ENCODE data around the gene DTWD2.
"Not testable (repeated sequence)": the region's sequence is repeated elsewhere in the genome, so short reads cannot be mapped to it uniquely, and the experiment has no call there.

The DTWD2 gene

DNA sequence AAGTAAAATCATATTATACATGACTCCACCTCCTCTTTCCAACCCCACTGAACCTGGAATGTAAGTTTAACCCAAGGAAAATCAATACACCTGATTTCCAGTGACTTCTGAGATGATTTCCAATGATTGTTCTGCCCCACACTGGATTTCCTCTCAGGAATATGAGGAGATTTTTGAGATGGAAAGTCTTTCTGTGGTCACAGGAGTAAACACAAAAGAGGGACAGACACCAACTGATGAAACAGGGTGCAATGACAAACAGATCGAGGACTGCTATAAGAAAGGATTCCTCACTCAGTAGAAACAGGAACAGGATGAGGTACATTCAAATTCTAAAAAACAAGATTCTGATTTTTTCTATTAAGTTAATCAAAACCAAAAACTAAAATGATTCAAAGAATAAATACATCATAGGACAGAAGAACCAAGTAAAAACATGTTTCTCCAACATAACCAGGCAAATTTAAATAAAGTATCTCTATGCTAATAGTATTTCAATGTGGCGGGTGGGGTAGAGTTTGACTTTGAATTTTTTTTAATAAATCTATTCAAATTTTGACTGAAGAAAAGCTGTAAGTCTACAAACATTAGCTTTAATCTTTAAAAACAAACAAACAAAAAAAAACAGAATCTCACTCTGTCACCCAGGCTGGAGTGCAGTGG, 42.1 kb downstream of the DTWD2 start:
- DNase-seq: no peak

DNA sequence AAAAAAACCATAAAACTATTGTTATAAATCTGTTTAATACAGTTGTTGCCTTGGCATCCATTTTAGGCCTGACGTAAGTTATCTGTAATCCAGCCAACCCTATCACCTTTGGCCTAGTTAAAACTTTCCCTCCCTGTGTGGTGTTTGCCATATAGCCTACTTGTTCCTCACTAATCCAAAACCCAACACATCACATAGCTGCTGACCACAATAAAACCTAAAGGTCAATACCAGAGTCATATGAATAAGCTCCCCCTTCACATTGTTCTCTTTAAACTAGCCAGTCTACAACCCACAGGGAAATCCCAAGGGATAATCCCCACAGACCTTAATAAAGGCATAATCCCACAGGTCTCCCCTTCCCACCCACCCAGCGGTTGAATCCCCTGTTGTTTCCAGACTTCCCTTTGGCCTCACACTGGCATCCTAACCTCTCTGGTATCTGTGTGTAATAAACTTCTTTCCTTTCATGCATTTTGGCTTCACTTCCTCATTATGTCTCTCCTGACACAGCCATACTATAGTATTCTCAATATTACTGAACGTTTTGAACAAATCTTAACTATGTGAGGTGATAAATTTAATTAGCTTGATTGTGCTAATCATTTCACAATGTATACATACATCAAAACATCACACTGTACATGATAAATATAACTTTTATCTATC, 50.8 kb downstream of the DTWD2 start:
- no peak for DNase-seq

DNA sequence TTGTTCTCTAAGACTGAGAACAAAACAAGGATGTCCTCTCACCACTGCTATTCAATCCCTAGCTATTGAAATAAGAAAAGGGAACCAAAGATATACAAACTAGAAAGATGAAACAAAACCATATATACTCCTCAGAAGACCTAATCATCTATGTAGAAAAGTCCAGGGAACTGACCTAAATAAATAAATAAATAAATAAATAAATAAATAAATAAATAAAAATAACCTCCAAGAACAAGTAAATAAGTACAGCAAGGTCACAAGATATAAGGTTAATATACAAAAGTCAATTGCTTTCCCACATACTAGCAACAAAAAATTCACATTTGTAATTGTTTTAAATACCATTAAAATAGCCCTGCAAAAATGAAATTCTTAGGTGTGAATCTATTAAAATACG, 54.6 kb downstream of the DTWD2 start:
- DNase-seq: no peak

DNA sequence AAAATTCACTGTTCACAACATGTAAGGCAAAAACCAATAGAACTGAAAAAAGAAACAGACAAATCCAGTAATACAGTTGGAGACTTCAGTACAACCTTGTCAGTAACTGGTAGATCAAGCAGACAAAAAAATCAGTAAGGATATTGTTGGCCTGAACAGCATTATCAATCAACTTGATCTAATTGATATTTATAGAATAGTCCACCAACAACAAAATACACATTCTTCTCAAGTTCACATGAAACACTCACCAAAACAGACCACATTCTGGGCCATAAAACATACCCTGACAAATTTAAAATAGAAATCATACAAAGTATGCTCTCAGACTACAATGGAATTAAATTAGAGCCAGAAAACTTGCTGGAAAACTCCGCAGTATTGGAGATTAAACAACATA, 56.8 kb downstream of the DTWD2 start:
- no peak for DNase-seq

DNA sequence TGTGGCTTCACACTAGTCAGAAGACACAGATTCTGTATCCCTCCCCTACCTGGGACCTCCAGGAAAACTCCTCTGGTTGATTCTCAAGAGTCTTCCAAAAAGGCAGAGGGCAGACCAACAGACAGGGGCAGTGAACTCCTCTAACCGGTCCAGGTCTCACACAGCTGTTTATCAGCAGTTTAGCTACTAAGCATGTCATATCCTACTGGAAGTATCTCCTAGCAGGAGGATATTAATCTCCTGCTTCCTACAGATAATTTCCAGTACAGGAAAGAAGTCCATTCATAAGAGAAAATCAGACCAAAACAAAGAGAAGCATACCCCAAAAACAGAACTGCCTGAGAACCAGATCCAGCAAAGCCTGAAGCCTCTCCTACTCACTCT, 64.3 kb downstream of the DTWD2 start:
- no peak for DNase-seq

DNA sequence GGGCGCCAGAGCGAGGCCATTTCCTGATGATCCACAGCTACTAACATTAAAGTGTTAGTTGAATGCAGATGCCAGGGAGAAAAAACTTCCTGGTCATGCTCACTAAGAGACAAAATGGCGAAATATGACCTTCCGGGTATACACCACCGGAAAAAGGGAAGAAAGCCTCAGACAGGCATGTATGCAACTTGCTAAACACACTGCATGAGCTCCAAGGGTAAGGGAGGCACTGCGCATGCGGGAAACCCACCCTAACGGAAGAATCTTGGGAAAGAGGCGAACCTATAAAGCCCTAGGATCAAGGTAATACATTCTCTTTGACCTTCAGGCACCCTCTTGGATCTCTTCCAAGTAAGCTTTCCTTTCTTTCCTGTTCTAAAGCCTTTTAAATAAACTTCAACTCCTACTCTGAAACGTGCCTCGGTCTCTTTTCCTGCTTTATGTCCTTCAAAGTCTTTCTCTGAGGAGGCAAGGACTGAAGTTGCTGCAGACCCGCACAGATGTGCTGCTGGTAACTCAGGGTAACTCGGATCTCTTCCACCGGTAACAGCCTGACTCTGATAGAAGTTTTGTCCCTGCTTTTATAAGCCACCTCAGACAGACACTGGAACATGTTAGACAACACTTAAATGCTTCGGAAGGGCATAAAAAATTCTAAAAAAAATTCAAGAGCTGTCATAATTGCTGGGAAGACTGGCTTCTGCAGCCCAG, 64.9 kb downstream of the DTWD2 start:
- DNase-seq: no peak

DNA sequence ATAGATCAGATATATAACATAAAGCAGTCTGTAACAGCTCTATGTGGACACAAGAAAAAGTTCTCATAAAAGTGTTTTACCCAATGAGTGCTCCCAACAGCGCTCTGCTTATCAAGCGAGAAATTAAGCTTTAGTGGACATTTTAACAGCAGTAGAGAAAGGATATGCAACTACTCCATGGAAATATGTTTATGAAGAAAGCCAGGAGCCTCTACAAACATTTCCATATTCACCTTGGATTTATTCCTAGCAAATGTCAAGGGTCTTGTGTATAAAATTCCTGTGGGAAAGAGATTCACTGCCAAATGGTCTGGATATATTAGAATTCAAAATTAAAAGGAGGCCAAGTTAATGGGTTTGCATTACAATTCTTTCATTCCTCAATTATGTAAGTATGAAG, 66.5 kb downstream of the DTWD2 start:
- DNase-seq: no peak

DNA sequence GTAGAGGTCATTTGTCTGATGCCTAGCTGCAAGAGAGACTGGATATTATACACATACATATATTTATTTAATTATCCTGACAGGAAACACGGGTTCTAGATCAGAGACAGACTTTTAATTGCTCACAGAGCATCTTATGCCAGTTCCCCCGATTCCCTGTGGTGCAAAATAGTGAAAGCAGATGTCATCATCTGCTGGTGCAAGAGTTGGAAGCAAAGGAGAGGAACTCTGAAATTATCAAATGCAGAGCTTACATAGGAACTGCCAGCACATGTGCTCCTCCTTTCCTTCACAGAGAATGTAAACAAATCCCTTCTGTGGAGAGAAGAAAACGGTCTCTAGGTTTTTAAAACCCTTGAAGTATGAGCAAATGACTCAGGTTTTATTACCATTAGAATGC, 69.3 kb downstream of the DTWD2 start:
- no peak for DNase-seq

DNA sequence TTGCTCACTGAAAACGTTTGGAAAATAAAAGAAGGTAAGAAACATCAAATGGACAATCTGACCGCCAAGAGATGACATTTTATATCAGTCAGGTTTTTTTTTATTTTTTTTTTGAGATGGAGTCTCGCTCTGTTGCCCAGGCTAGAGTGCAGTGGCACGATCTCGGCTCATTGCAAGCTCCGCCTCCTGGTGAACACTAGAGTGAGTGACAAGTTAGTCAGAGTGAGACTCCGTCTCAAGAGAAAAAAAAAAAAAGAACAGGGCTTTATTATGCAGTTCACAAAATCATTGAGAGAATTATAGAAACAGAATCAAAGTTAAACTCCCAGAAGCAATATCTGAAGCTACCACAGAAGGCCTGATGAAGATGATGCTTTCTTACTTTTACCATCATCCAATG, 70.1 kb downstream of the DTWD2 start:
- DNase-seq: no peak

DNA sequence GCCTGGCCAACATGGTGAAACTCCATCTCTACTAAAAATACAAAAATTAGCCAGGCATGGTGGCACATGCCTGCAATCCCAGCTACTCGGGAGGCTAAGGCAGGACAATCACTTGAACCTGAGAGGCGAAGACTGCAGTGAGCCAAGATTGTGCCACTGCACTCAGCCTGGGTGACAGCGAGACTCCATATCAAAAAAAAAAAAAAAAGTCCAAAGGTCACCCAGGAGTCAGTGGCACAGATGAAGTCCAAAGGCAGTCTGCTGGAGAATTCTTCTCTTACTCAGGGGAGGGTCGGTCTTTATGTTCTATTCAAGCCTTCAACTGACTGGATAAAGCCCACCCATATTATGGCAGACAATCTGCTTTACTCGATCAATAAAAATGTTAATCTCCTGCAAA, 80.8 kb downstream of the DTWD2 start:
- DNase-seq: not testable (repeated sequence)

DNA sequence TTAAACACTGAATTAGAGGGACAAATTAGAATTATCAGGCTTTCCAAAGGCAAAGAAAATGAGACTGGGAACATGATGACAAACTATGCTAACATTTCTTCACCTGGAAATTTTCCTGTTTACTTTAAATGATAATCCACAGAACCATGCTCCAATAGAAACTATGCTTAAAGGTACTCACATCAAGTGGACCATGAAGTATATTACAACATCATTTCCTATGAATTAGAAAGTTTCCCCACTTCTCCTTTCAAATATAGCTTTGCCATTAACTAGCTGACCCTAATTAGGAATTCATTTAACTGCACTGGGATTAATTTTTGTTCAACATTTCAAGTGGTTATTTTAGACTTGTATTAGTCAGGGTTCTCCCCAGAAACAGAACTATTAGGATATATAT, 81.4 kb downstream of the DTWD2 start:
- DNase-seq: no peak

DNA sequence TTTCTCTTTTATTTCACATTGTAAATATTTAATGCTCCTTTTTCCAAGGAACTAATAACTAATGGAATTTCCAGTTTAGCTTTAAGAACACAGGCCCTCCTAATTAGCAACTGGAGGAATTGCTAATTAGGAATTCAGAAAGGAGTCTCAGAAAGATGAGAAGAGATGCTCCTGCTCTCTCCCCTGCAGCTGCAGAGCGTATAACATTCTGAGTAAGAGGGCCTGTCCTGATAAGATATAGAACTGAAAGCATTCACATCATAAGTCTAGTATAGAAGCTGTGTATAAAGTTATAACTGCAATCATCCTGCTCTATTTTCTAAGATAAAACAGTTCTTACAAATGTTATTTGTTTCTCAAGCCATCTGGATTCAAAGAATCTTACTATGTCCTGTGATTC, 83.2 kb downstream of the DTWD2 start:
- no peak for DNase-seq

DNA sequence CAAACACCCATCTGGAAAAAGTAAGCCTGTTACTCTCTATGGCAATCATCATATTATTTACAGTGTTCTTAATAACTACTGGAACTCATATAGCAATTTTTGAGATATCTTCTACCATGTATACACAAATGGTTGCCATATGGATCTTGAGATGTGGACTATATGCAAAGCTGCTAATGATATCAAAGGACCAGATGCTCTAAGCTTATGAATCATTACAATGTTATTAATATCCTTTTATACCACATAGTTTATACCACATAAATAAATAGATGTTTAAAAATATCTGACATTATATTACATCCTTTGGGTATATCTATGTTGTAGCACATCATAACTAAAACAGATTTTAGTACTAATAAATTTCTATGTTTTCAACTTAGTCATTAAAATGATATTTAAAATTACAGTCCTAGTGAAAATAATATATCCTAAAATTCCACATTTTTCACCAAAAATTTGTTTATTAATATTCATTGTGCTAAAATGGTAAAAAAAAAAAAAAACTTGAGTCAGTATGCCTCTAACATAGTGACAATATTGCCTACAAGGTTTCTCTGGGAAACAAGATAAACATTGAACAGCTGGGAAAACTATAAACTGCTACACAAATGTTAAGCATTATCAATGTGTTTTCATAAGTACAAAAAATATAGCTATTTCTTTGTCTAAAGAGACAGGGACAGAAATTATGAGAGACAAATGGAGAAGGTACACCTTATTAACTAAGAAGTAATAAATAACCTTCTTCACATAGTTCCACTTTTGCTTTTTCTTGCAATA, 85.5 kb downstream of the DTWD2 start:
- no peak for DNase-seq

DNA sequence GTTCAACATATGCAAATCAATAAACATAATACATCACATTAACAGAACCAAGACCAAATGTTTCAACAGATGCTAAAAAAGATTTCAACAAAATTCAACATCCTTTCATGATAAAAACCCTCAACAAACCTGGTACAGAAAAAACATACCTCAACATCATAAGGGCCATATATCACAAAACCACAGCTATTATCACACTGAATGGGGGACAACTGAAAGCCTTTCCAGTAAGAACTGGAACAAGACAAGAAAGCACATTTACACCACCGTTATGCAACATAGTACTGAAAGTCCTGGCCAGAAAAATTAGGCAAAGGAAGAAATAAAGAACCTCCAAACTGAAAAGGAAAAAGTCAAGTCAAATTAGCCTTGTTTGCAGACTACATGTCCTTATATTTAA, 93.6 kb downstream of the DTWD2 start:
- DNase-seq: no peak

DNA sequence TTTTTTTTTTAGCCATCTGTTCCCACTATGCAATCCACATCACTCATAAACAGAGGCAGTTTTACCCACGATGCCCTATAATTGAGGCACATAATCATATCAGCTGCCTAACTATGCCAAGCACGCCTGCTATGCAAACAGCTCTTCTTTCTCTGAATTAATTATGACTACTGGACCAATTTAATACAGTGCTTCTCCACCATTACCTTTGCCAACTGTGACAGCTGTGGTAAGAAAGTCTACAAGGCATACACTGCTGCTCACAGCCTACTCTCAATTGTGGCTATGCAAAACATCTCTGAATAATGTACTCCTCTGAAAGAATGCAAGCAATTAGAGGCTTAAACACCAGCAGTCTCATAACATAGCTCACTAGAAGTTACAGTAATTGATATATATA, 97.1 kb downstream of the DTWD2 start:
- no peak for DNase-seq

DNA sequence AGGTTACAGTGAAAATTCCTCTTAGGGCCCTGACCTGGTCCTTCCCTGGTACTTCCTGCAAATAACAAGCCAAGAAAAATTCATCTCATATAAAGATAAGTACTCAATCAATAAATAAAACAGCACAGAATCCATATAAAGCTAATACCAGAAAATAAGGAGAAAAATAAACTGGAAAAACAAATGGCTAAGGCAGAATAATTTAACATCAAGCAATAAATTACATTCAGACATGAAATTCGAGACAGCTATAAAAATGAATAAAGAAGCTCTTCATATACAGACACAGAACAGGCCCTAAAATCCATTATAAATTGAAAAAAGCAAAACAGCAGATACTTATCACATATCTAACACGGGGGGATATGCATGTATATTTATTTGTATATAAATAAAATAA, 99.2 kb downstream of the DTWD2 start:
- no peak for DNase-seq

DNA sequence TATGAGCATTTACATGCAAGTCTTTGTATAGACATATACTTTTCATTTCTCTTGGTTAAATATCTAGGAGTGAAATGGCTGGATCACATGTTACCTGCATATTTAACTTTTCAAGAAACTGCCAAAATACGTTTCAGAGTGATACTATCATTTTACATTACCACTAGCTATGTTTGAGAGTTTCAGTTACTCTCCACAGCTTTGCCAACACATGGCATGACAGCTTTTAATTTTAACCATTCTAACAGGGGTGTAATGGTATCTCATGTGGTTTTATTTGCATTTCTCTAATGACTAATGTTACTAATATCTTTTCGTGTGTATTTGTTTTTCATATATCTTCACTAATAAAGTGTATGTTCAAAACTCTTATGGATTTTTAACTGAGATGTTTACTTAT, 99.8 kb downstream of the DTWD2 start:
- DNase-seq: no peak

DNA sequence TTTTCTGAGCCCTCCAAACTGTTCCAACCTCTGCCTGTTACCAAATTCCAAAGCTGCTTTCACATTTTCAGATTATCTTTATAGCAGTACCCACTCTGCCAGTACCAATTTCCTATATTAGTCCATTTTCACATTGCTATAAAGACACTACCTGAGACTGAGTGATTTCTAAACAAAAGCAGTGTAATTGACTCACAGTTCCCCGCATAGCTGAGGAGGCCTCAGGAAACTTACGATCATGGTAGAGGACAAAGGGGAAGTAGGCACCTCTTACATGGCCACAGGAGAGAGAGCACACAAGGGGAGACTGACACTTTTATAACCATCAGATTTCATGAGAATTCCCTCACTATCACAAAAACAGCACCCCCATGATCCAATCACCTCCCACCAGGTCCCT, 105.0 kb downstream of the DTWD2 start:
- DNase-seq: no peak

DNA sequence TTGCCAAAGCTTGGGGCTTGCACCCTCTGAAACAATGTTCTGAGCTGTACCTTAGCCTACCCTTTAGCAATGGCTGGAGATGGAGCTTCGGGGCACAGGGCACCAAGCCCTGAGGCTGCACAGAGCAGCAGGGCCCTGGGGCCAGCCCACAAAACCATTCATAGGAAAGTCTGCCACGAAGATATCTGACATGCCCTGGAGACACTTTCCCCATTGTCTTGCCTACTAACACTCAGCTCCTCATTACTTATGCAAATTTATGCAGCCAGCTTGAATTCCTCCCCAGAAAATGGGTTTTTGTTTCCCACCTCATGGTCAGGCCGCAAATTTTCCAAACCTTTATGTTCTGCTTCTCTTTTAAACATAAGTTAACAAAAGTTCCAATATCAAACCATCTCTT, 105.7 kb downstream of the DTWD2 start:
- no peak for DNase-seq

DNA sequence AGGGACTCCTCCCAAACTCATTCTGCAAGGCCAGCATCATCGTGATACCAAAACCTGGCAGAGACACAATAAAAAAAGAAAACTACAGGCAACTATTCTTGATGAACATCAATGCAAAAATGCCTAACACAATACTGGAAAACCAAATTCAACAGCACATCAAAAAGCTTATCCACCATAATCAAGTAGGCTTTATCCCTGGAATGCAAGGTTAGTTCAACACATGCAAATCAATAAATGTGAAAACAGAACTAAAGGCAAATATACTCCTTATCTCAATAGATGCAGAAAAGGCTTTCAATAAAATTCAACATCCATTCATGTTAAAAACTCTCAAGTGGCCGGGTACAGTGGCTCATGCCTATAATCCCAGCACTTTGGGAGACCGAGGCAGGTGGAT, 111.5 kb downstream of the DTWD2 start:
- not testable (repeated sequence) for DNase-seq

DNA sequence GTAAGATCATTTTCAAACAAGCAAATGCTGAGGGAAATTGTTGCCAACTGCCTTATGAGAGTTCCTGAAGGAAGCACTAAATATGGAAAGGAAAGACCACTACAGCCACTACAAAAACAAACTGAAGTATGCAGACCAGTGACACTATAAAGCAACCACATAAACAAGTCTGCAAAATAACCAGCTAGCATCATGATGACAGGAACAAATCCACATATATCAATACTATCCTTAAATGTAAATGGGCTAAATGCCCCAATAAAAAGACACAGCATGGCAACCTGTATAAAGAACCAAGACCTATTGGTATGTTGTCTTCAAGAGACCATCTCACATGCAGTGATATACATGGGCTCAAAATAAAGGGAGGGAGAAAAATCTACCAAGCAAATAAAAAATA, 113.2 kb downstream of the DTWD2 start:
- no peak for DNase-seq

DNA sequence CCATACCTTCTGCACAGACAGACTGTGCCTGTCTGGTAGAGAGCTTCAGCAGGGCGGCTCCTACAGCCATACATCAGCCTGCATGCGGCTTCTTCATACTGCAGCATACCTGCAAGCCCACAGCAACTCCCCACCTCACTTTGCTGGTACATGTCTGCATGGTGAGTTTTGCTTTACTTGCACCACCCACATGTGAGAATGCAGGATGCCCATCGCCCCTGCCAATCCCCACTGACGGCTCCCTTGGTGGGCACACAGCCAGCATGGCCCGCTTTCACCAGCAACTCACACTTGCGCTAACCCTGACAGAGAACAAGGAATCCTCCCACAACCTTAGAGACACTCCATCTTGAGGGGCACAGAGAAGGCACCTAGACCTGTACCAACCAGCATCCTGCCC, 114.9 kb downstream of the DTWD2 start:
- no peak for DNase-seq

DNA sequence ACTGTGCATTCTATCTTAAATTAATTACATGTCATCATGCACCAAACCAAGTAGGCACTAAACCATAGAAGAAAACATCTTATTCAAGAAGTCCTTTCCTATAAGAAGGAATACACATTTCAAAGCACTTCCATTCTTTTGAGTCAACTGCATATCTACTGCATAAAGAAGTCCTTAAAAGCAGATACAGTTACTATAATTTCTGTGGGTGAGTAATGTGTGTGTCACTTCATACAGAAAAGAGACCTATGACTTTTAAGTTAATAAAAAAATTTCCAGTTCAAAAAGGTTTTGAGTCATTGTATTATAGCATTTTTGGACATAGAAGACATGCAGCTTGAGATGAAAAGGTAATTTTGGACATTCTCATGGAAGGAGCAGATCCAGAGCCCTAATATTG, 125.0 kb downstream of the DTWD2 start:
- DNase-seq: no peak

DNA sequence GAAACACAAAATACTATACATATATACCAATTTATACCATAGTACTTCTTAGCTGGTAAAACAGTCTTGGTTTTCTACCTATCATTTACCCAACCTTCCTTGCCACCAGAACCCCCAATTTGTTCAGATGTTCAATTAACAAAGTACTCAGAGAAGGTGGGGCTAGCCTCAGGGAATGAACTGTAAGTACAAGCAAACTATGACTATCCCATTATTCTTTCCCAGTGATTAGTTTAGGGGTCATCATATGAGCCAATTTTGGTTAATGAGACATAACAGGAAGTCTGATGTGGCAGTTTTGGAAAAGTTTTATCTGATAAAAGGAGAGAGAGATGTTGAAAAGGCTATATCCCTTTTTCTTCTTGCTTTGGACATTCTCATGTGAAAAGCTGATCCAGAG, 125.8 kb downstream of the DTWD2 start:
- DNase-seq: no peak

Measured in KG1 (cell line).